Calu3 (cell line): Measurements from ENCODE around the gene ERCC8. TPM values are rescaled to one million over a fixed set of nuclear protein-coding genes. Genes with fewer than 3 reads are reported as not detected.
A peak's percentile ranks its signal among the peaks of the same experiment; 100 is the strongest.

Source experiments
- Bru-seq: library from RNA; stranded (reverse); fragments of 400-500 nt; gene quantifications from one replicate; lab custom pipeline; 2021; lab: Mats Ljungman, UMichigan
- BruChase-seq, 2 experiments: library from RNA; stranded (reverse); fragments of 400-500 nt; gene quantifications; one replicate each; lab custom pipeline; 2021; lab: Mats Ljungman, UMichigan
- BruUV-seq: library from RNA; stranded (reverse); fragments of 400-500 nt; replicated peaks from 2 replicates; lab custom pipeline; 2021; lab: Mats Ljungman, UMichigan
- CTCF ChIA-PET: fragments of 300-600 bp; sonication (Branson Sonifier 250); formaldehyde crosslinking; loops from one replicate; lab custom pipeline; 2022; ENCODE audit warnings: antibody characterized with exemption; lab: Charles Lee
- DNase-seq: peaks from one replicate; pipeline ENCODE4 v3.0.0; 2022
- H3K27ac Mint-ChIP-seq: one replicate; pipeline ENCODE4 v1.8.0; 2022; ENCODE audit warnings: mixed read lengths; ENCODE audit not compliant: unreplicated experiment
- H3K27me3 Mint-ChIP-seq: one replicate; pipeline ENCODE4 v1.8.0; 2022; ENCODE audit warnings: mixed read lengths; ENCODE audit not compliant: unreplicated experiment
- H3K36me3 Mint-ChIP-seq: one replicate; pipeline ENCODE4 v1.8.0; 2022; ENCODE audit warnings: mild to moderate bottlenecking, moderate library complexity, mixed read lengths; ENCODE audit not compliant: insufficient read depth, unreplicated experiment
- H3K4me1 Mint-ChIP-seq: one replicate; pipeline ENCODE4 v1.8.0; 2022; ENCODE audit warnings: mild to moderate bottlenecking, low read depth, mixed read lengths; ENCODE audit not compliant: unreplicated experiment
- H3K4me3 Mint-ChIP-seq: one replicate; pipeline ENCODE4 v1.8.0; 2022; ENCODE audit warnings: mild to moderate bottlenecking, low read depth, moderate library complexity, mixed read lengths; ENCODE audit not compliant: unreplicated experiment
- H3K9me3 Mint-ChIP-seq: one replicate; pipeline ENCODE4 v1.8.0; 2022; ENCODE audit warnings: low read depth, mixed read lengths; ENCODE audit not compliant: unreplicated experiment
- intact Hi-C: fragments of 100-400 bp; cut with micrococcal nuclease; formaldehyde crosslinking; loops from one replicate; pipeline ENCODE4 v1.10.0; 2022; ENCODE audit not compliant: unreplicated experiment
- long read RNA-seq: library from polyadenylated mRNA; stranded (forward); transcript quantifications from one replicate; pipeline ENCODE4 v2.0.0, GENCODE V29; 2022
- total RNA-seq: library from RNA; stranded (reverse); gene quantifications from 2 replicates; pipeline ENCODE4 v1.2.3, GENCODE V29; 2022
- TF ChIP-seq, protein P1 (sequence below): fragments of 200-600 bp; IDR thresholded peaks from one replicate; pipeline ENCODE4 v1.8.0; 2022; ENCODE audit warnings: antibody characterized with exemption; ENCODE audit not compliant: unreplicated experiment

Gene ERCC8, protein sequence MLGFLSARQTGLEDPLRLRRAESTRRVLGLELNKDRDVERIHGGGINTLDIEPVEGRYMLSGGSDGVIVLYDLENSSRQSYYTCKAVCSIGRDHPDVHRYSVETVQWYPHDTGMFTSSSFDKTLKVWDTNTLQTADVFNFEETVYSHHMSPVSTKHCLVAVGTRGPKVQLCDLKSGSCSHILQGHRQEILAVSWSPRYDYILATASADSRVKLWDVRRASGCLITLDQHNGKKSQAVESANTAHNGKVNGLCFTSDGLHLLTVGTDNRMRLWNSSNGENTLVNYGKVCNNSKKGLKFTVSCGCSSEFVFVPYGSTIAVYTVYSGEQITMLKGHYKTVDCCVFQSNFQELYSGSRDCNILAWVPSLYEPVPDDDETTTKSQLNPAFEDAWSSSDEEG
- total RNA-seq (17.2 and 19.7 TPM in 2 replicates), Bru-seq, nascent RNA (percentile 76 among the genes with signal in this experiment), BruChase-seq, experiment 1, labeled RNA remaining after a 6-hour chase (percentile 68 among the genes with signal in this experiment), BruChase-seq, experiment 2, labeled RNA remaining after a 2-hour chase (percentile 71 among the genes with signal in this experiment)
- long read RNA-seq, transcript ERCC8-201 (12 exons, 2,017 nt) = major isoform, 7 of 14 reads
- long read RNA-seq, partial matches to known transcripts = 5 of 14 reads
- long read RNA-seq, other reads (novel, unspliced or antisense) = 2 of 14 reads

DNA sequence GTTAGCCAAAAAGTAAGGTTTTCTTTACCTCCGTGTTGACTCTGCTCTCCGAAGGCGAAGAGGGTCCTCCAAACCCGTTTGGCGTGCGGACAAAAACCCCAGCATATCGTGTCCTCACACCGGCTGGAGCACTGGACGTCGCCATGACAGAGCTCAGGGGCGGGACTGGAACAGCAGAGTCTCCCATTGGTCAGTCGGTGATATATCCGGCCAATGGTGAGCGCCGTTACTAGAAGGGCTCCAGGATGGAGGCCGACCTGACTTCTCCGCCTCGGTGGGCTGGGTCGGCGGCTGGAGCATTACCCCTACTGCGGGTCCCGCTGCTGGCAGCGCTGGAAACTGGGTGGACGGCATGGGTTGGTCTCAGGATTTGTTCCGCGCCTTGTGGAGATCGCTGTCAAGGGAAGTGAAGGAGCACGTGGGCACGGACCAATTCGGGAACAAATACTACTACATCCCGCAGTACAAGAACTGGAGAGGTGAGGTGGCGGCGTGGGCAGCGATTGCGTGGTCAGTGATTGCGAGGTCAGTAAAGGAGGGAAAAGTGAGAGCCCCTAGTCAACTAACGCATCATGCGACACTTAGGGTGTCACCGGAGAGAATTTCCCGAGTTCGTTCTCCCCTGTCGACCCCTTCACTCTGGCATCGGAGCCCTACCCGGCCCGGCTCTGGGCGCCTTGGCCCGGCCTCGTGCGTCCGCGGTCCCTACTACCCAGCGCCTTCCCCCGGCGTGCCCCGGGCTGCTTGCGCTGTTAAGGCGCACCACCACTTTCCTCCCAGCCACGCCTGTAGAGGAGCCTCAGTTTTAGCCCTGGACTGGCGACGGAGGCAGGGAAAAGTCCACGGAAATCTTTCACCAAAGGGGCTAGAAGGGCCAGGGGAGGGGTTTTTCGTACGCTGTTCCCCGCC is at the start of gene ERCC8, which contains the start of gene NDUFAF2:
Gene ERCC8, minus strand, starts transcription at position 167 of the 909 bp plus-strand sequence. Its CDS starts 62 bp downstream, at position 105.
Gene NDUFAF2, plus strand, starts transcription at position 302 of the 909 bp plus-strand sequence. Its CDS starts 51 bp downstream, at position 353.
- DNase-seq = peak; percentile 90
- intact Hi-C loops = no loop called here
- Mint-ChIP-seq H3K9me3 (no peaks in the 10 kb centered on the region), H3K27me3 (no peaks in the 10 kb centered on the region), H3K36me3 (no peaks in the 10 kb centered on the region), H3K4me1 (peaks cover 7% of the 10 kb centered on the region), H3K4me3 (no peak within 1 kb of the TSS), H3K27ac (no peak within 1 kb of the TSS)
- no TSS peak for BruUV-seq
- TF ChIP-seq, protein P1, sequence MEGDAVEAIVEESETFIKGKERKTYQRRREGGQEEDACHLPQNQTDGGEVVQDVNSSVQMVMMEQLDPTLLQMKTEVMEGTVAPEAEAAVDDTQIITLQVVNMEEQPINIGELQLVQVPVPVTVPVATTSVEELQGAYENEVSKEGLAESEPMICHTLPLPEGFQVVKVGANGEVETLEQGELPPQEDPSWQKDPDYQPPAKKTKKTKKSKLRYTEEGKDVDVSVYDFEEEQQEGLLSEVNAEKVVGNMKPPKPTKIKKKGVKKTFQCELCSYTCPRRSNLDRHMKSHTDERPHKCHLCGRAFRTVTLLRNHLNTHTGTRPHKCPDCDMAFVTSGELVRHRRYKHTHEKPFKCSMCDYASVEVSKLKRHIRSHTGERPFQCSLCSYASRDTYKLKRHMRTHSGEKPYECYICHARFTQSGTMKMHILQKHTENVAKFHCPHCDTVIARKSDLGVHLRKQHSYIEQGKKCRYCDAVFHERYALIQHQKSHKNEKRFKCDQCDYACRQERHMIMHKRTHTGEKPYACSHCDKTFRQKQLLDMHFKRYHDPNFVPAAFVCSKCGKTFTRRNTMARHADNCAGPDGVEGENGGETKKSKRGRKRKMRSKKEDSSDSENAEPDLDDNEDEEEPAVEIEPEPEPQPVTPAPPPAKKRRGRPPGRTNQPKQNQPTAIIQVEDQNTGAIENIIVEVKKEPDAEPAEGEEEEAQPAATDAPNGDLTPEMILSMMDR = no peak
- CTCF ChIA-PET = interaction anchor here (0.5 to 1.6 kb wide), 3 partner anchors 14 to 997 kb away, joined by 3 to 4 read pairs (median 3); no protein-coding TSS in a partner anchor

GRCh38 chr5:60993875-60994571 is 49.2 kb upstream of the ERCC8 start:
- Mint-ChIP-seq H3K9me3 (peaks cover 2% of the 10 kb centered on the region), H3K4me3 (no peak overlapping the region), H3K27me3 (no peaks in the 10 kb centered on the region), H3K27ac (no peak overlapping the region), H3K36me3 (no peaks in the 10 kb centered on the region), H3K4me1 (no peaks in the 10 kb centered on the region)
- CTCF ChIA-PET = no interaction called here
- intact Hi-C loops = no loop called here
- no peak for DNase-seq
- no TSS peak for BruUV-seq
- TF ChIP-seq, protein P1 = no peak

DNA sequence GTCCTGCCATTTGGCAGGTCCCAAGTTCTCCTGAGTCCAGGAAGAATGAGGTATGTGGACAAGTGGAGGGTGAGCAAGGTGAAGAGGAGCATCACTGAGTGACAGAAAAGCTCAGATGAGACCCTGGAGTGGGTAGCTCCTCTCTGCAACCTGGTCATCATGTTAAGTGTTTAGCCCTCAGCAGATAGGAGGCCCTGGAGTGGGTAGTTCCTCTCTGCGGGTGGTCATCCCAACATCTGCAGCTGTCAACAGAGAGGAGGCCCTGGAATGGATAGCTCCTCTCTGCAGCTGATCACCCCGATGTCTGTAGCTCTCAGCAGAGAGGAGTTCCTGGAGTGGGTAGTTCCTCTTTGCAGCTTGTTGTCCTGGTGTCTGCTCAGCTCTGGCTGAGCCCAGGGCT is 48.6 kb upstream of the ERCC8 start:
- intact Hi-C loops = no loop called here
- CTCF ChIA-PET = no interaction called here
- BruUV-seq = no TSS peak
- H3K36me3 Mint-ChIP-seq = no peaks in the 10 kb centered on the region
- no peak overlapping the region for H3K4me3 Mint-ChIP-seq
- DNase-seq = no peak
- peaks cover 2% of the 10 kb centered on the region for H3K9me3 Mint-ChIP-seq
- no peak overlapping the region for H3K27ac Mint-ChIP-seq
- no peaks in the 10 kb centered on the region for H3K27me3 Mint-ChIP-seq
- H3K4me1 Mint-ChIP-seq = no peaks in the 10 kb centered on the region
- TF ChIP-seq, protein P1 = no peak
